Pancreas (tissue), 10 donors: Measurements from ENCODE around the gene BMERB1. TPM values are rescaled to one million over a fixed set of nuclear protein-coding genes. Genes with fewer than 3 reads are reported as not detected.

Experiments
- ATAC-seq, 4 donors: fragments of 200-7000 bp; cut with Tn5 transposase; one replicate each; pipeline versions ENCODE4 v1.8.0 to v1.9.1; 2020; ENCODE audit warnings: mild to moderate bottlenecking in 4 of 4, moderate library complexity in 4 of 4
- DNase-seq, 6 donors: peaks; one replicate each; pipeline ENCODE4 v3.0.0-alpha.2; 2020
- FAIRE-seq: peaks from 2 replicates; lab custom pipeline; 2012; peaks lifted over from hg19 to GRCh38; lab: Jason Lieb, UNC
- H3K27ac ChIP-seq, 4 donors: fragments of 200-600 bp; sonication (generic); 1 replicate in 3 of 4; 2 replicates in 1 of 4; pipeline versions ENCODE4 v1.5.0 to v1.8.0; 2020
- H3K27me3 ChIP-seq, 4 donors: fragments of 200-600 bp; one replicate each; pipeline ENCODE4 v1.8.0; 2021
- H3K36me3 ChIP-seq, 3 donors: fragments of 200-600 bp; sonication (generic) in 1 of 3; one replicate each; pipeline versions ENCODE4 v1.5.0 to v1.8.0; 2020 to 2021
- H3K4me1 ChIP-seq, 3 donors: fragments of 200-600 bp; one replicate each; pipeline ENCODE4 v1.8.0; 2021
- H3K4me3 ChIP-seq, 4 donors: fragments of 200-600 bp; sonication (generic) in 2 of 4; one replicate each; pipeline versions ENCODE4 v1.5.0 to v1.8.0; 2020 to 2021
- H3K9me3 ChIP-seq, 4 donors: fragments of 200-600 bp; one replicate each; pipeline ENCODE4 v1.8.0; 2021
- WGBS, 2 donors: extraction: QIAGEN DNeasy Blood & Tissue Kit; methylation state at CpG; one replicate each; pipeline ENCODE4 v1.1.7; 2013; 5-methylcytosine and 5-hydroxymethylcytosine counted together
- intact Hi-C, 3 donors: fragments of 100-400 bp; cut with DNase I; formaldehyde crosslinking; loops; one replicate each; pipeline versions ENCODE4 v1.11.1 to v1.14.2; 2022
- polyA plus RNA-seq, 2 donors: library from polyadenylated mRNA; stranded (reverse); fragments of 200-250 nt; gene quantifications; one replicate each; pipeline ENCODE4 v1.2.3, GENCODE V29; 2013
- total RNA-seq, 6 donors: library from RNA; stranded (reverse); fragmentation: NEBNext Ultra II Directional in 4 of 6; extraction: Animal tissue kit (Norgen Biotek cat#: 25700) in 4 of 6; gene quantifications; one replicate each; pipeline versions ENCODE4 v1.2.1 to v1.2.4, GENCODE V29; 2021 to 2023
- TF ChIP-seq, protein P1 (sequence below), 4 donors: fragments of 200-600 bp; sonication (generic) in 3 of 4; IDR thresholded peaks; one replicate each; pipeline versions ENCODE4 v1.5.0 to v1.8.0; 2021; ENCODE audit warnings: antibody characterized with exemption in 4 of 4
- donor health status: healthy with polysubstance abuse.
- donor health status: DM: no; HTN: no; CAD: no; lungs with moderate emphysema.
- donor health status: DM: no; HTN: no; CAD: no.
- donor health status: control.
- donor health status: control.
- donor health status: Bipolar disorder and iron deficiency.
- donor health status: DM: yes; HTN: yes; CAD: no.
- donor health status: DM: no; HTN: no; CAD: no.
- donor health status: DM: no; HTN: no; CAD: no.
- donor health status: DM: yes; HTN: yes; CAD: no.

The BMERB1 gene
- total and polyA plus RNA-seq, 8 donors, result 10.3 to 21.7 (median 17.5) TPM

- no peaks in the 10 kb centered on the region for H3K9me3 ChIP-seq
- 89 to 91% methylated on average over 3 of the region's 3 CpGs for WGBS, 2 donors
- ATAC-seq, result no peak
- no peaks in the 10 kb centered on the region for H3K36me3 ChIP-seq
- DNase-seq, result no peak
- FAIRE-seq, result no peak
- TF ChIP-seq, protein P1, sequence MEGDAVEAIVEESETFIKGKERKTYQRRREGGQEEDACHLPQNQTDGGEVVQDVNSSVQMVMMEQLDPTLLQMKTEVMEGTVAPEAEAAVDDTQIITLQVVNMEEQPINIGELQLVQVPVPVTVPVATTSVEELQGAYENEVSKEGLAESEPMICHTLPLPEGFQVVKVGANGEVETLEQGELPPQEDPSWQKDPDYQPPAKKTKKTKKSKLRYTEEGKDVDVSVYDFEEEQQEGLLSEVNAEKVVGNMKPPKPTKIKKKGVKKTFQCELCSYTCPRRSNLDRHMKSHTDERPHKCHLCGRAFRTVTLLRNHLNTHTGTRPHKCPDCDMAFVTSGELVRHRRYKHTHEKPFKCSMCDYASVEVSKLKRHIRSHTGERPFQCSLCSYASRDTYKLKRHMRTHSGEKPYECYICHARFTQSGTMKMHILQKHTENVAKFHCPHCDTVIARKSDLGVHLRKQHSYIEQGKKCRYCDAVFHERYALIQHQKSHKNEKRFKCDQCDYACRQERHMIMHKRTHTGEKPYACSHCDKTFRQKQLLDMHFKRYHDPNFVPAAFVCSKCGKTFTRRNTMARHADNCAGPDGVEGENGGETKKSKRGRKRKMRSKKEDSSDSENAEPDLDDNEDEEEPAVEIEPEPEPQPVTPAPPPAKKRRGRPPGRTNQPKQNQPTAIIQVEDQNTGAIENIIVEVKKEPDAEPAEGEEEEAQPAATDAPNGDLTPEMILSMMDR (IDR thresholded peaks at IDR 0.05), result no peak
- no peak overlapping the region for H3K4me3 ChIP-seq
- intact Hi-C loops, result no loop called here
- no peaks in the 10 kb centered on the region for H3K27me3 ChIP-seq
- H3K27ac ChIP-seq, result no peak overlapping the region
- H3K4me1 ChIP-seq, result peaks cover 0 to 26% (median 4%) of the 10 kb centered on the region in 3 donors
These were observed 9.9 kb downstream of the BMERB1 start for GRCh38 chr16:15444264-15444663.

DNA sequence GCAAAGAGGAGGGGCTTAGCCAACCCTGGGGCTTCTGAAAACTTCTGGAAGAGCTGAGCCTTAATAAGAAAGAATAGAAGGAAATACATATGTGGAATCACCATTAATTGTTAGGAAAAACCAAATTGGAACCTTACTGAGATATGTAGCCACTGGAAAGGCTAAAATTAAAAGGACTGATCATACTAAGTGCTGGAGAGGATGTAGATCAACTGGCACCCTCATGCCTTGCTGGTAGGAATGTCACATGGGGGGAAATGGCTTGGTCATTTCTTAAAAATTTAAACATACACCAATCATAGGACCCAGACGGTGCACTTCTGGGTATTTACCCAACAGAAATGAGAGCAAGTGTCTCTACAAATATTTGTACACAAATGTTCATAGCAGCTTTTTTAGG is 11.1 kb downstream of the BMERB1 start:
- no peak for DNase-seq
- Histone ChIP-seq H3K4me1 (peaks cover 0 to 23% (median 4%) of the 10 kb centered on the region in 3 donors), H3K27me3 (no peaks in the 10 kb centered on the region), H3K4me3 (no peak overlapping the region), H3K9me3 (no peaks in the 10 kb centered on the region), H3K27ac (no peak overlapping the region), H3K36me3 (no peaks in the 10 kb centered on the region)
- no peak for ATAC-seq
- intact Hi-C loops, result no loop called here
- FAIRE-seq, result no peak
- WGBS, 2 donors, result 92 to 96% methylated on average over 1 of the region's 1 CpG
- TF ChIP-seq, protein P1 (IDR thresholded peaks at IDR 0.05), result no peak

DNA sequence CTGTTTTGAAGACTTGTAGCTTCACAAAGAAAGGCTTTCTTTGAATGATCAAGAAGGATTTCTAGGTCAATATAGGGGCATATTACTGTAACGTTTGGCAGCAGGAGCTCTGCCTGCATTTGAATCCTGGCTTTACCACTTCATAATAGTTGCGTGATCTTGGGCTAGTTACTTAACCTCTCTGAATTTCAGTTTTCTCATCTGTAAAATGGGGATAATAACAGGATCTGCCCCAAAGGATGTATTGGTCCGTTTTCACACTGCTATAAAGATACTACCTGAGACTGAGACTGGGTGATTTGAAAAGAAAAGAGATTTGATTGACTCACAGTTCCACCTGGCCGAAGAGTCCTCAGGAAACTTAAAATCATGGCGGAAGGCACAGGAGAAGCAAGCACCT is 12.5 kb downstream of the BMERB1 start:
- intact Hi-C loops, result no loop called here
- Histone ChIP-seq H3K9me3 (no peaks in the 10 kb centered on the region), H3K36me3 (no peaks in the 10 kb centered on the region), H3K4me1 (peaks cover 0 to 16% (median 4%) of the 10 kb centered on the region in 3 donors), H3K27me3 (no peaks in the 10 kb centered on the region), H3K27ac (no peak overlapping the region), H3K4me3 (no peak overlapping the region)
- FAIRE-seq (no peak), DNase-seq (no peak), ATAC-seq (no peak)
- WGBS, 2 donors, result 90 to 93% methylated on average over 5 of the region's 5 CpGs
- TF ChIP-seq, protein P1 (IDR thresholded peaks at IDR 0.05), result no peak

DNA sequence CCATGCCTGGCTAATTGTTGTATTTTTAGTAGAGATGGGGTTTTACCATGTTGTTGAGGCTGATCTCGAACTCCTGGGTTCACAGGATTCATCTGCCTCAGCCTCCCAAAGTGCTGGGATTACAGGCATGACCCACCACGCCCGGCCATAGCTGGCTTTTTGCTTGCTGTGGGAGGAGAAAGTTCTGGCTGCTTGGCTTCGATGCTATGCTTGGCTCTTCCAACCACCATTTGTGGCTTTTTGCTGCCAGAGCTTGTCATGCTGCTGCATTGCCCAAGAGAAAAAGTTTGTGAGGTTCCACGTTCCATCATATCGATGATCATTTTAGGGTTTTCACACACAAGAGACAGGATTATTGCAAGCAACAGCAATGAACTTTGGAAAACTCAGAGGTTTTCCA is 16.2 kb downstream of the BMERB1 start:
- H3K27ac ChIP-seq, result no peak overlapping the region
- TF ChIP-seq, protein P1 (IDR thresholded peaks at IDR 0.05), result no peak
- H3K36me3 ChIP-seq, result no peaks in the 10 kb centered on the region
- H3K4me3 ChIP-seq, result no peak overlapping the region
- DNase-seq (no peak), ATAC-seq (peak in 1 of 4 donors; percentile 18), FAIRE-seq (no peak)
- intact Hi-C loops, result no loop called here
- no peaks in the 10 kb centered on the region for H3K27me3 ChIP-seq
- 86 to 87% methylated on average over 6 of the region's 6 CpGs for WGBS, 2 donors
- H3K9me3 ChIP-seq, result no peaks in the 10 kb centered on the region
- peaks cover 0 to 10% (median 6%) of the 10 kb centered on the region in 3 donors for H3K4me1 ChIP-seq

GRCh38 chr16:15451098-15451731 is 16.8 kb downstream of the BMERB1 start:
- H3K27ac ChIP-seq, result no peak overlapping the region
- DNase-seq, result no peak
- H3K36me3 ChIP-seq, result no peaks in the 10 kb centered on the region
- FAIRE-seq, result no peak
- H3K27me3 ChIP-seq, result no peaks in the 10 kb centered on the region
- WGBS, 2 donors, result 83 to 86% methylated on average over 10 of the region's 10 CpGs
- TF ChIP-seq, protein P1 (IDR thresholded peaks at IDR 0.05), result no peak
- ATAC-seq, result no peak
- no peak overlapping the region for H3K4me3 ChIP-seq
- peaks cover 2 to 12% (median 8%) of the 10 kb centered on the region in 3 donors for H3K4me1 ChIP-seq
- no peaks in the 10 kb centered on the region for H3K9me3 ChIP-seq
- intact Hi-C loops, result no loop called here
